Measurements from ENCODE around the gene AACS. TPM values are rescaled to one million over a fixed set of nuclear protein-coding genes. Genes with fewer than 3 reads are reported as not detected.

The AACS gene
- total RNA-seq, 5 donors from 2014 or later (not counting 1 experiment from before 2014, with no cell fraction given), result 11.5 to 16.4 (median 14.3) TPM

GRCh38 chr12:125143491-125143890, 78.3 kb downstream of the AACS start:
- Mint-ChIP-seq H3K4me3 (no peak overlapping the region), H3K27me3 (peaks cover 0 to 4% of the 10 kb centered on the region in 2 donors), H3K4me1 (no peaks in the 10 kb centered on the region), H3K36me3 (no peaks in the 10 kb centered on the region), H3K27ac (no peak overlapping the region), H3K9me3 (no peaks in the 10 kb centered on the region)
- Histone ChIP-seq H3K27ac (ENCODE audit: low read length) (no peak overlapping the region), H3K9me3 (no peaks in the 10 kb centered on the region), H3K27me3 (replicated peaks in 1 of 2; ENCODE audit: control insufficient read depth in 2 of 2, extremely low read depth in 1 of 2, insufficient read depth in 2 of 2, low read length in 1 of 2) (peaks cover 0 to 8% of the 10 kb centered on the region in 2 experiments), H3K36me3 (ENCODE audit: control insufficient read depth in 2 of 2, extremely low read depth in 1 of 2, insufficient read depth in 1 of 2, low read length in 1 of 2) (peaks cover 0 to 4% of the 10 kb centered on the region in 2 donors), H3K4me3 (ENCODE audit: control insufficient read depth in 1 of 2, extremely low read depth in 1 of 2, low read length in 1 of 2) (no peak overlapping the region), H3K4me1 (ENCODE audit: control insufficient read depth in 1 of 2, extremely low read depth in 1 of 2, insufficient read depth in 2 of 2, low read length in 2 of 2) (no peaks in the 10 kb centered on the region)
- ATAC-seq (replicated peaks in 1 of 4) (no peak), DNase-seq (no peak)
- ChIA-PET CTCF (no interaction called here), POLR2A (no interaction called here)
- WGBS (ENCODE audit: insufficient coverage), result 68% methylated on average over 8 of the region's 9 CpGs

- WGBS (ENCODE audit: insufficient coverage), result 85% methylated on average over 12 of the region's 12 CpGs
- Mint-ChIP-seq H3K9me3 (no peaks in the 10 kb centered on the region), H3K36me3 (no peaks in the 10 kb centered on the region)
Measured at GRCh38 chr12:125145196-125145595, 80.0 kb downstream of the AACS start.

GRCh38 chr12:125148316-125148715, 83.1 kb downstream of the AACS start:
- POLR2A ChIA-PET, result no interaction called here
- CTCF ChIA-PET, result no interaction called here

More at GRCh38 chr12:125145196-125145595, 80.0 kb downstream of the AACS start:
- ChIA-PET POLR2A (no interaction called here), CTCF (no interaction called here)
- H3K27ac Mint-ChIP-seq, result no peak overlapping the region
- H3K27me3 Mint-ChIP-seq, result peaks cover 2 to 4% of the 10 kb centered on the region in 2 donors
- Histone ChIP-seq H3K4me3 (ENCODE audit: control insufficient read depth in 1 of 2, extremely low read depth in 1 of 2, low read length in 1 of 2) (no peak overlapping the region), H3K9me3 (no peaks in the 10 kb centered on the region), H3K36me3 (ENCODE audit: control insufficient read depth in 2 of 2, extremely low read depth in 1 of 2, insufficient read depth in 1 of 2, low read length in 1 of 2) (peaks cover 0 to 4% of the 10 kb centered on the region in 2 donors), H3K27ac (ENCODE audit: low read length) (no peak overlapping the region), H3K27me3 (replicated peaks in 1 of 2; ENCODE audit: control insufficient read depth in 2 of 2, extremely low read depth in 1 of 2, insufficient read depth in 2 of 2, low read length in 1 of 2) (peaks cover 0 to 8% of the 10 kb centered on the region in 2 experiments), H3K4me1 (ENCODE audit: control insufficient read depth in 1 of 2, extremely low read depth in 1 of 2, insufficient read depth in 2 of 2, low read length in 2 of 2) (no peaks in the 10 kb centered on the region)
- no peak for DNase-seq
- no peak for ATAC-seq (replicated peaks in 1 of 4)
- H3K4me1 Mint-ChIP-seq, result no peaks in the 10 kb centered on the region
- no peak overlapping the region for H3K4me3 Mint-ChIP-seq

GRCh38 chr12:125149160-125150108, 84.2 kb downstream of the AACS start:
- Mint-ChIP-seq H3K27me3 (peaks cover 2 to 4% of the 10 kb centered on the region in 2 donors), H3K36me3 (no peaks in the 10 kb centered on the region), H3K4me3 (no peak overlapping the region), H3K4me1 (no peaks in the 10 kb centered on the region), H3K27ac (no peak overlapping the region), H3K9me3 (no peaks in the 10 kb centered on the region)
- CTCF ChIA-PET, result no interaction called here
- ATAC-seq (replicated peaks in 1 of 4), result no peak
- Histone ChIP-seq H3K4me3 (ENCODE audit: control insufficient read depth in 1 of 2, extremely low read depth in 1 of 2, low read length in 1 of 2) (no peak overlapping the region), H3K27me3 (replicated peaks in 1 of 2; ENCODE audit: control insufficient read depth in 2 of 2, extremely low read depth in 1 of 2, insufficient read depth in 2 of 2, low read length in 1 of 2) (peaks cover 0 to 10% of the 10 kb centered on the region in 2 experiments), H3K4me1 (ENCODE audit: control insufficient read depth in 1 of 2, extremely low read depth in 1 of 2, insufficient read depth in 2 of 2, low read length in 2 of 2) (no peaks in the 10 kb centered on the region), H3K36me3 (ENCODE audit: control insufficient read depth in 2 of 2, extremely low read depth in 1 of 2, insufficient read depth in 1 of 2, low read length in 1 of 2) (no peaks in the 10 kb centered on the region), H3K9me3 (no peaks in the 10 kb centered on the region), H3K27ac (ENCODE audit: low read length) (no peak overlapping the region)
- DNase-seq, result no peak
- POLR2A ChIA-PET, result no interaction called here
- 73% methylated on average over 8 of the region's 11 CpGs for WGBS (ENCODE audit: insufficient coverage)

More at GRCh38 chr12:125148316-125148715, 83.1 kb downstream of the AACS start:
- peaks cover 0 to 10% of the 10 kb centered on the region in 2 experiments for H3K27me3 ChIP-seq (replicated peaks in 1 of 2; ENCODE audit: control insufficient read depth in 2 of 2, extremely low read depth in 1 of 2, insufficient read depth in 2 of 2, low read length in 1 of 2)
- Mint-ChIP-seq H3K9me3 (no peaks in the 10 kb centered on the region), H3K4me1 (no peaks in the 10 kb centered on the region), H3K36me3 (no peaks in the 10 kb centered on the region), H3K27me3 (peaks cover 2 to 4% of the 10 kb centered on the region in 2 donors), H3K27ac (no peak overlapping the region), H3K4me3 (no peak overlapping the region)
- WGBS (ENCODE audit: insufficient coverage), result 87% methylated on average over 6 of the region's 6 CpGs
- no peaks in the 10 kb centered on the region for H3K4me1 ChIP-seq (ENCODE audit: control insufficient read depth in 1 of 2, extremely low read depth in 1 of 2, insufficient read depth in 2 of 2, low read length in 2 of 2)
- H3K9me3 ChIP-seq, result no peaks in the 10 kb centered on the region
- no peak for ATAC-seq (replicated peaks in 1 of 4)
- no peak overlapping the region for H3K27ac ChIP-seq (ENCODE audit: low read length)
- no peak overlapping the region for H3K4me3 ChIP-seq (ENCODE audit: control insufficient read depth in 1 of 2, extremely low read depth in 1 of 2, low read length in 1 of 2)
- DNase-seq, result no peak
- peaks cover 0 to 3% of the 10 kb centered on the region in 2 donors for H3K36me3 ChIP-seq (ENCODE audit: control insufficient read depth in 2 of 2, extremely low read depth in 1 of 2, insufficient read depth in 1 of 2, low read length in 1 of 2)

GRCh38 chr12:125151284-125151683, 86.0 kb downstream of the AACS start:
- Mint-ChIP-seq H3K4me1 (no peaks in the 10 kb centered on the region), H3K36me3 (no peaks in the 10 kb centered on the region), H3K9me3 (no peaks in the 10 kb centered on the region), H3K4me3 (no peak overlapping the region), H3K27ac (no peak overlapping the region), H3K27me3 (peaks cover 2 to 4% of the 10 kb centered on the region in 2 donors)
- 94% methylated on average over 6 of the region's 9 CpGs for WGBS (ENCODE audit: insufficient coverage)
- Histone ChIP-seq H3K27me3 (replicated peaks in 1 of 2; ENCODE audit: control insufficient read depth in 2 of 2, extremely low read depth in 1 of 2, insufficient read depth in 2 of 2, low read length in 1 of 2) (peaks cover 0 to 4% of the 10 kb centered on the region in 2 experiments), H3K4me3 (ENCODE audit: control insufficient read depth in 1 of 2, extremely low read depth in 1 of 2, low read length in 1 of 2) (no peak overlapping the region), H3K27ac (ENCODE audit: low read length) (no peak overlapping the region), H3K4me1 (ENCODE audit: control insufficient read depth in 1 of 2, extremely low read depth in 1 of 2, insufficient read depth in 2 of 2, low read length in 2 of 2) (no peaks in the 10 kb centered on the region), H3K36me3 (ENCODE audit: control insufficient read depth in 2 of 2, extremely low read depth in 1 of 2, insufficient read depth in 1 of 2, low read length in 1 of 2) (no peaks in the 10 kb centered on the region), H3K9me3 (no peaks in the 10 kb centered on the region)
- DNase-seq (no peak), ATAC-seq (replicated peaks in 1 of 4) (no peak)
- CTCF ChIA-PET, result no interaction called here
- POLR2A ChIA-PET, result no interaction called here

- Histone ChIP-seq H3K27me3 (replicated peaks in 1 of 2; ENCODE audit: control insufficient read depth in 2 of 2, extremely low read depth in 1 of 2, insufficient read depth in 2 of 2, low read length in 1 of 2) (peaks cover 0 to 2% of the 10 kb centered on the region in 2 experiments), H3K36me3 (ENCODE audit: control insufficient read depth in 2 of 2, extremely low read depth in 1 of 2, insufficient read depth in 1 of 2, low read length in 1 of 2) (no peaks in the 10 kb centered on the region), H3K4me1 (ENCODE audit: control insufficient read depth in 1 of 2, extremely low read depth in 1 of 2, insufficient read depth in 2 of 2, low read length in 2 of 2) (no peaks in the 10 kb centered on the region), H3K27ac (ENCODE audit: low read length) (no peak overlapping the region), H3K9me3 (no peaks in the 10 kb centered on the region), H3K4me3 (ENCODE audit: control insufficient read depth in 1 of 2, extremely low read depth in 1 of 2, low read length in 1 of 2) (no peak overlapping the region)
- 68% methylated on average over 4 of the region's 7 CpGs for WGBS (ENCODE audit: insufficient coverage)
- peaks cover 2% of the 10 kb centered on the region in 2 donors for H3K27me3 Mint-ChIP-seq
- POLR2A ChIA-PET, result no interaction called here
- H3K9me3 Mint-ChIP-seq, result no peaks in the 10 kb centered on the region
- DNase-seq (no peak), ATAC-seq (replicated peaks in 1 of 4) (no peak)
- H3K4me3 Mint-ChIP-seq, result no peak overlapping the region
- H3K4me1 Mint-ChIP-seq, result no peaks in the 10 kb centered on the region
- no peak overlapping the region for H3K27ac Mint-ChIP-seq
- no peaks in the 10 kb centered on the region for H3K36me3 Mint-ChIP-seq
- CTCF ChIA-PET, result no interaction called here
Measured at GRCh38 chr12:125152463-125152862, 87.2 kb downstream of the AACS start.

All from T-cell (primary cell).